Transverse colon (tissue), 1 donor: ENCODE data around the gene TMEM184A.

Source experiments
- EP300 ChIP-seq: sonication (generic); formaldehyde crosslinking; IDR thresholded peaks from one replicate; pipeline ENCODE4 v1.6.1; 2017; ENCODE audit warnings: antibody characterized with exemption, low read depth
- POLR2A ChIP-seq: fragments of 450-650 bp; IDR thresholded peaks from one replicate; pipeline ENCODE4 v1.6.1; 2016; ENCODE audit warnings: antibody characterized with exemption, mild to moderate bottlenecking, moderate library complexity

DNA sequence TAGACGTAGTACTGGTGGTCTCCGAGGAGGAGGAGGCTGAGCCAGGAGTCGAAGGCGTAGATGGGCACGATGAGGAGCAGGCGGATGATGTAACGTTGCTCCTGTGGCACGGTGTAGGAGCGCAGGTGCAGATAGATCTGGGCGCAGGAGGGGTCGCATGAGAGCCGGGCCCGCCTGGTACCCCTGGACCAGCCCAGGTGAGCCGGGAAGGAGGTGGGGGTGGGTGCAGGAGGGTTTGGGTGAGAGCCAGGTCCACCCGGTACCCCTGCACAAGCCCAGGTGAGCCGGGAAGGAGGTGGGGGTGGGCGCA, 5.2 kb downstream of the TMEM184A start:
- no peak for TF ChIP-seq POLR2A
- no peak for TF ChIP-seq EP300
